K562 (cell line): ENCODE data around the gene CHRM1. TPM values are rescaled to one million over a fixed set of nuclear protein-coding genes. Genes with fewer than 3 reads are reported as not detected.

ENCODE experiments used
- BRD9 ChIP-seq: fragments of 450-650 bp; IDR thresholded peaks from 2 replicates; pipeline ENCODE4 v1.6.1; 2018; ENCODE audit warnings: low read depth; ENCODE audit not compliant: partially characterized antibody
- CCNT2 ChIP-seq: IDR thresholded peaks from 2 replicates; pipeline ENCODE4 v1.6.1; 2011; ENCODE audit warnings: borderline replicate concordance, low read depth, mild to moderate bottlenecking, moderate library complexity, mixed read lengths, low read length; ENCODE audit not compliant: insufficient read length; ENCODE audit errors: extremely low read depth
- CHD7 ChIP-seq: fragments of 200-600 bp; sonication (generic); IDR thresholded peaks from one replicate; pipeline ENCODE4 v1.6.1; 2012; ENCODE audit warnings: mild to moderate bottlenecking, low read depth, low read length, inconsistent platforms
- HDAC1 ChIP-seq, 2 experiments: fragments of 450-650 bp; IDR thresholded peaks; 2 replicates each; pipeline ENCODE4 v1.6.1; 2016 to 2017; ENCODE audit warnings: inconsistent platforms in 1 of 2, mild to moderate bottlenecking in 1 of 2, moderate library complexity in 1 of 2
- KDM1A ChIP-seq, 2 experiments: fragments of 450-650 bp; IDR thresholded peaks; 2 replicates each; pipeline ENCODE4 v1.6.1; 2016; ENCODE audit warnings: mild to moderate bottlenecking in 2 of 2
- MCM2 ChIP-seq: fragments of 450-650 bp; IDR thresholded peaks from 2 replicates; pipeline ENCODE4 v1.6.1; 2017; ENCODE audit warnings: low read depth, mild to moderate bottlenecking
- MEIS2 ChIP-seq: fragments of 450-650 bp; IDR thresholded peaks from 2 replicates; pipeline ENCODE4 v1.6.1; 2014; ENCODE audit warnings: mild to moderate bottlenecking; ENCODE audit not compliant: partially characterized antibody
- PATZ1 ChIP-seq: fragments of 250-450 bp; sonication (Bioruptor Pico); IDR thresholded peaks from 2 replicates; pipeline ENCODE4 v1.5.0; 2020; ENCODE audit warnings: mild to moderate bottlenecking, borderline replicate concordance
- SREBF2 ChIP-seq: sonication (generic); formaldehyde crosslinking; IDR thresholded peaks from 2 replicates; pipeline ENCODE4 v1.4.0; 2020; ENCODE audit warnings: mild to moderate bottlenecking, missing genetic modification reagents
- ZNF184 ChIP-seq: sonication (generic); formaldehyde crosslinking; IDR thresholded peaks from 2 replicates; pipeline ENCODE4 v1.5.0; 2020; ENCODE audit warnings: missing genetic modification reagents
- ZNF217 ChIP-seq: sonication (generic); formaldehyde crosslinking; IDR thresholded peaks from 2 replicates; pipeline ENCODE4 v1.8.0; 2022; ENCODE audit warnings: mild to moderate bottlenecking, missing genetic modification reagents
- ZNF431 ChIP-seq: sonication (generic); formaldehyde crosslinking; IDR thresholded peaks from 2 replicates; pipeline ENCODE4 v1.8.0; 2022; ENCODE audit warnings: mild to moderate bottlenecking, missing genetic modification reagents
- ZNF507 ChIP-seq: conservative IDR thresholded peaks from 2 replicates; pipeline ENCODE4 v1.6.1; 2017; ENCODE audit warnings: missing genetic modification characterization, missing compliant biosample characterization
- ZNF707 ChIP-seq: fragments of 250-450 bp; sonication (Bioruptor Pico); conservative IDR thresholded peaks from 2 replicates; pipeline ENCODE4 v1.8.0; 2022; ENCODE audit warnings: inconsistent platforms, mild to moderate bottlenecking, moderate library complexity
- ZNF76 ChIP-seq: fragments of 250-450 bp; sonication (Bioruptor Pico); IDR thresholded peaks from 2 replicates; pipeline ENCODE4 v1.4.0; 2020; ENCODE audit warnings: mild to moderate bottlenecking, moderate library complexity, borderline replicate concordance
- polyA plus RNA-seq, 8 experiments: library from polyadenylated mRNA; depleted of rRNA in 4 of 8; stranded (reverse) in 5 of 8; unstranded in 3 of 8; fragments of >200 nt; fragmentation: Nextera tagmentation in 2 of 8; fragmentation: Illumina TruSeq in 1 of 8; extraction: Ambion mirVana in 2 of 8; extraction: Trizol in 1 of 8; gene quantifications; 2 replicates each; pipeline versions ENCODE4 v1.2.1 to v1.2.3, GENCODE V29; 2011 to 2014; ENCODE audit warnings: inconsistent platforms in 1 of 8, missing spikeins in 1 of 8
- total RNA-seq, 7 experiments: library from RNA; depleted of rRNA in 6 of 7; stranded (reverse); fragments of >200 nt in 6 of 7; fragmentation: Illumina TruSeq in 2 of 7; extraction: Trizol in 2 of 7; gene quantifications; 2 replicates each; pipeline versions ENCODE4 v1.2.1 to v1.2.3, GENCODE V29; 2011 to 2021; ENCODE audit warnings: low replicate concordance in 1 of 7

The CHRM1 gene
- total and polyA plus RNA-seq, 9 of the 15 experiments (the other 6 are each of a cell fraction or from before 2014, with no cell fraction given) = not detected

- peak; percentile 56 for TF ChIP-seq CHD7
- no peak for TF ChIP-seq SREBF2 (CRISPR knock-in tag)
- TF ChIP-seq ZNF217 (CRISPR knock-in tag) = no peak
- peak; percentile 90 for TF ChIP-seq CCNT2
- TF ChIP-seq ZNF707 = no peak
- no peak for TF ChIP-seq MEIS2
- peak; percentile 88; the same call in 1 of the 2 replicates for TF ChIP-seq ZNF76
- TF ChIP-seq PATZ1 = 0 out of 2 replicates have a peak, but pooled peaks have one; percentile 23
- TF ChIP-seq ZNF431 (CRISPR knock-in tag) = 0 out of 2 replicates have a peak, but pooled peaks have one; percentile 60
- no peak for TF ChIP-seq ZNF184 (CRISPR knock-in tag)
- peak; percentile 91 for TF ChIP-seq BRD9
- no peak for TF ChIP-seq KDM1A (IDR thresholded peaks at IDR 0.05)
- TF ChIP-seq MCM2 = no peak
- TF ChIP-seq HDAC1 (IDR thresholded peaks at IDR 0.05) = peak in 1 of 2 experiments; percentile 87; a peak in 2 of 4 replicates
- TF ChIP-seq ZNF507 (tag) = no peak
Measured at GRCh38 chr11:62880803-62881578, 40.2 kb downstream of the CHRM1 start, which contains the start of gene SLC3A2 (continued).
